Mucosa of gallbladder (tissue), 1 donor: ENCODE data around the gene PTPRM. TPM values are rescaled to one million over a fixed set of nuclear protein-coding genes. Genes with fewer than 3 reads are reported as not detected.
A peak's percentile ranks its signal among the peaks of the same experiment; 100 is the strongest.

Source experiments
- DNase-seq: peaks from one replicate; pipeline ENCODE4 v3.0.0-alpha.2; 2020; ENCODE audit warnings: low spot score
- total RNA-seq: library from RNA; stranded (reverse); gene quantifications from one replicate; pipeline ENCODE4 v1.2.1, GENCODE V29; 2021
- donor health status: DM: no; HTN: no; CAD: no.

The PTPRM gene
- total RNA-seq, 1 donor from 2014 or later: 61.5 TPM

DNA sequence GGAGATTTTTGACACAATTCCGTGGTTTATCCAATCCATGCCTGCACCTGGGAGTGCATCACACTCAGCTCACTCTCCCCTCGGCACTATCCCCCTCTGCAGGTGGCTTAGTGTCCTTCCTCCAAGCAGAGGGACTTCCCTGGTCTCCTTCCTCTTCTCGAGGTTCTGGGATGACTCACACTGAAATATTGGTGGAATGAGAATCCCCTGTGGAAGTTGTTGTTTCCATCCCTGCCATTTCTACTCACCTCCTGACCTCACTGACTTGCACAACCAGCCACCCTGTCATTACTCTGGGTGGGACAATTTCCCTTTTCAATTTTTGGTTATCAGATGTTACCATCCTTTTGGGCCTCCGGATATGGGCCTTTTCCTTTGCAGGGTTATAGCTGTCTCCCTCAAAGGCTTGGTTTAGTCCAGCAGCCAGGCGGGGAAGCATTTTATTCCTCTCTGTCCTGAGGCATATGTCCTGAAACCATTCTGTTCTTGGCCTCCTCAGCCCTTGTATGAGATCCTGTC, 59.9 kb downstream of the PTPRM start:
- DNase-seq: no peak

DNA sequence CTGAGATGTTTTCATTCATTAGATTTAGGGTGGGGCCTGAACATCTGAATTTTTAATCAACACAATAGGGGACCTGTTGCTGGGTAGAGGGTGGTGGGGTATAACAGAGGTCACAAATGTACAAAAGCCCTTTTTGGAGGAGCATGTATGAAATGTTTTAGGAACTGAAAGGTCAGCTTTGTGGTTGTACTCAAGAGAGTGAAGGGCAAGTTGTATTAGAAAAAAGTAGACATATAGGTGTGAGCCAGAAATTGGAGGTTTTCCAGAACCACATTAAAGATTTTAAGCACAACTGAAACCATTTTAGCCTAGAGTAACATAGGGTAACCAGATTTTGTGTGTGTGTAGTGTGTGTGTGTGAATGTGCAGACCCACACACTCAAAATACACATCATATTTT, 62.3 kb downstream of the PTPRM start:
- DNase-seq: no peak

DNA sequence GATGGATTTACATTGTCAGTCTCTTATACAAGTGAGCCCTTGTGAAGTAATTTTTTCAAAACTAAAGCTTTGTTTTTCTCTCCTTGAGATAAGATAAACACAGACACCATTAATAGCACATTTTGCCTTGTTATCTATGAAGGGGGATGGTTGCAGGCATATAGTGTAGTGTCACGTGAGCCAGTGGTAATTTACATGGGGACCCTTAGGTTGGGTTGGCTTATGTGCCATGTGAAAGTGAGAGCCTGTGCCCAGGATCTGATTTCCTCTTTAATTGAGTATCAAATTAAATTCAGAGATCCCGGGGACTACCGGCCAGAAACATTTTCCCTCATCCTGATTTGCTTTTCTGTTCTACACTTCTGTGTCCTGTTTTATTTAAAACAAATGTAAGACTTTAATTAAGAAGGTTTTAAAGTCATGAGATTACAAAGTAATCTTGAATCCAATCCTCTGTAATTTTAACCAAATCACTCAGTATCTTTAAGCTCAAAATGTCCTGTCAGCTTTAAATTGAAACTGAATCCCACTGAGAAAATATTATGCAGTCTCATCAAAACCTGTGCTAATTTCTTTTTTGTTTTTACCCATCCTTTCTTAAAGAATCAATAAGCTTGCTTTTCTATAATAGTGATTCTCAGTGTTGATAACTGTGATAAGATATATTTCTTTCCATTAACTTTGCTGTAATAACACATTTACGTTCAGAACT, 63.8 kb downstream of the PTPRM start:
- DNase-seq: no peak

DNA sequence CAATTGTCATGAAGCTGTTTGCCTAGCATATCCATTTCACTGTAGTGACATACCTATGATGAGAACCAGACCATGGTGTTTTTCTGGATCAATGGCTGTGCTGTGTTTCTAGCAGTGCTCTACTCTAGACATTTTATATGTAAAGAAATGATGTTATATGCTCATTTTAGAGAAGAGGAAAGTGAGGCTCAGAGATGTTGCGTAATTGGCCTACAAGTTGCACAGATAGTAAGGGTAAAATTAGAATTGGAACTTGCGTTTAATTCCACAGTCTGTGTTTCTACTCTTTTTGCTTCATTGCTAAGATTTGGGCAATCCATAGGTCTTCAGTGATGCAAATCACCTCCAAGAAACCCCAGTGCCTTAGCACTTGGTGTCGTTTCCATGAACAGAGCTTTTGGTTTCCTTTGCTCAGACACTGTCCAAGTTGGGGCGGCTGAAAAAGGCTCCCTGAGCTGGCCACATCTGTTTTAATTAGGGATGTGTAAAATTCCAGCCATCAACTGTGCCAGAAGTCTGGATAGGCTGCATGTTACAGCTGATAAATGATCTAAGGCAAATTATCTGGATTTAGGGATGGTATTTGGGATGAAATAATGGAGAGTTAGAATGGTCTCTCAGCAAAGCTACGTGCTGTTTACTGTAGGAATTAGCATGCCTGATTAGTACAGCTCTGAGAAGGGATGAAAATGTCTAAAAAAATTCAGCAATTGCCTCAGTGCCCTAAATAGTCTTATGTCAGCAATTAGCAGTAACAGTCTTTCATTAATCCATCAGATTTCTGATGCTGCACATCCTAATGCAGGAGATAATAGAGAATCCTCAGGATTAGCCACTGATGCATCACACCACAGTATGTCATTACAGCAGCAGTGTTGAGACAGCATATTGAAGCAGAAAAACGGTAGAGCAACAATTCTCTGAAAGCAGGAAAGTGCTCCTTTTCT, 65.3 kb downstream of the PTPRM start:
- DNase-seq: no peak

GRCh38 chr18:7633171-7633570, 66.1 kb downstream of the PTPRM start:
- no peak for DNase-seq

- DNase-seq: no peak
Observed at GRCh38 chr18:7635948-7636347, 68.8 kb downstream of the PTPRM start.

- DNase-seq: no peak
Observed at GRCh38 chr18:7637269-7637668, 70.2 kb downstream of the PTPRM start.

- no peak for DNase-seq
Observed at GRCh38 chr18:7638321-7638720, 71.2 kb downstream of the PTPRM start.

- DNase-seq: no peak
Observed at GRCh38 chr18:7641813-7642212, 74.7 kb downstream of the PTPRM start.

DNA sequence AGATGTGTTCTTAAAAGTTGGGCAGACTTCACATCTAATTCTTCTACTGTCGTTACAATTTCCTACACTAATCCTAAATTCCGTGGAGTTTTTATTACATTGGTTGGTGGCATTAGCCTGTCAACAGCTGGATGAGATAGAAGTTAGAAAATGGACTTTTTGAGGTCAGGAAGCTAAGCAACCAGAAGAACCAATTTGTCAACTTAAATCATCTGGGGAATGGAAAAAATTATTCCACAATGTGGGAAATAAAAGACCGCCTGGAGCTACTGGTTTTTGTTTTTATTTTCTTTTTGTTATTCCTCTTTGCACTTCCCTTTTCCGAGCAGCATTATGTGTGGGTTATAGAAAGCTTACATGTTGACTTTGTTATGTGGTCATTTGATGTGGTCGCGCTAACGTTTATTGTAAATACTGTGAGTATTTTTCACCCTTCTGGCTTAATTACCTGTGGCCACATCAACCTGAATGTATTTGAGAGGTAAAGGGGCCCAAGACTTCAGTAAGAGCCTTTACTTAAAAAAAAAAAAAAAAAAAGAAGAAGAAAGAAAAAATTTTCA, 75.3 kb downstream of the PTPRM start:
- DNase-seq: no peak

GRCh38 chr18:7645756-7646155, 78.6 kb downstream of the PTPRM start:
- peak; percentile 60 for DNase-seq

- DNase-seq: no peak
Observed at GRCh38 chr18:7646174-7646886, 79.2 kb downstream of the PTPRM start.

GRCh38 chr18:7647500-7647899, 80.4 kb downstream of the PTPRM start:
- no peak for DNase-seq

GRCh38 chr18:7657050-7657449, 89.9 kb downstream of the PTPRM start:
- DNase-seq: no peak

GRCh38 chr18:7657937-7658336, 90.8 kb downstream of the PTPRM start:
- DNase-seq: no peak

- DNase-seq: no peak
Observed at GRCh38 chr18:7658701-7659100, 91.6 kb downstream of the PTPRM start.

DNA sequence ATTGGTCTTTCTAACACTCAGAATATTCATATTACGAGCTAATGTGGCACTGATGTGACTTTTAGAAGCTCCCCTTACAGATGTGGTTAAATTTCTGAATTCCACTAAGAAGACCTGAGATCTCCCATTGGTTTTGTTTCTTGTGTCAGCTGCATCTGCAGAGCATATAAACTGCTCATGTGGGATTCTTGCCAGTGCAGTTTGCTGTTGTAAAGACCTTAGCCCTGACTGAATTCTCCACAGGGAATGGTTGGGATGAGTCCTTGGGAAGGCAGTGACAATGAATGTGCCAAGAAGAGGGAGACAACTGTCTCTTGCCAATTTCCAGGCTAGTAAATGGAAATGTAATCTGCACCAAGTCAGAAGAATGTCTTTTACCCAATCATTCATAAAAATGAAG, 94.1 kb downstream of the PTPRM start:
- DNase-seq: no peak

DNA sequence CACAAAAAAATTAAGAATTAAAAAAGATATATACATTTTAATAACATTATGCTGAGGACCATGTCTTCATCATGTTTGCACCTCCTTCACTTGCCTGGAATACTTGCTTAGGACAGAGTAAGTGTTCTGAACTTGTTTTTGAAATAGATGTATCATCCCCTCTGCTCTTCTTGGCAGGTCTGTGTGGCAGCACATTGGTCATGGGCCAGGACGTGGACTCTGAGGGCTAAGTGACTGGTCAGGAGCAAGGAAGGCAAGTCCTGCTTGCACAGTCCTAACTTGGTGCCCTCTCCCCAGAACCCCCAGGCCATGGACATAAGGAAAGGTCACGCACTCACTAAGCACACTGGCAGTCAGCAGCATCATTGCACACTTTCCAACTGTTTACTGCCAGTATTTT, 95.8 kb downstream of the PTPRM start:
- no peak for DNase-seq

DNA sequence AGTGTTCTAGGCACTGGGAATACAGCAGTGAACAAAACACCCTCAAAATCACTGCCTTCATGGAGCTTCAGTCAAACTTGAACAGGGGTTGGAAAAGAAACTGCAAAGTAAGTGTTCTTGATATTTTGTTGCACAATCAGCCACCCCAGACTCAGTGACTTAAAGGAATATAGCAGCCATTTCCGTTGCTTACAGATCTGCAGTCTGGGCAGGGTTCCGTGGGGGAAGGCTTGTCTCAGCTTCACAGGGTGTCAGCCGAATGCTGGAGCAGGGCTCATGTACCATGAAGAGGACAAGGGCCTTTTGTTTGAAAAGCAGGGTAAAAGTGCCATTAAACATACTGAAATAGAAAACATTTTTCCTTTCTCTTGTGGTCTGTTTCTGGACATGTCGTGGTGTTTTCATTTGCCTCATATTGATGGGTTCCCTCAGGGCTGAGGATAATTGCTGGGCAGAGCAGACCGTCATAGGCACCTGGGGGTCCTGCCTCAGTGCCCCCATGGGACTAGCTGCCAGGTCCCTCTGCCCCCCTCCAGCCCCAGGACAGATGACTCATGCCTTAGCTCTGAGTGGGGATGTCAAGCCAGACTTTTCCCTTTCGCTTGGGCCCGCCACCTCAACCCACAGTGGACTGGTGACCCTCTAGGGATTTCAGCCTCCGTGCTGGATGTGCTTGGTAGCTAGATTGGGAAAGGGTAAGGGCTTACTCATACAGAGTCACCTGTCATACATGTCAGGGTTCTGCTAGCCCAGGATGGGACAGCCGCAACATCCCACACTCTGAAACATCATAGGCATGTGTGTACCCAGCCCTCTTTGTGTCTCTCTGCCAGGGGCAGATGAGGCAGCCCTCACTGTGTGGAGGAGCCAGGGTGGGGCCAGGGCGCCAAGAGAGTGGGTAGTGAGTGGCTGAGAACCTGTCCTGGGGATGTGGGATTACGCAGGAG, 96.5 kb downstream of the PTPRM start:
- DNase-seq: no peak

DNA sequence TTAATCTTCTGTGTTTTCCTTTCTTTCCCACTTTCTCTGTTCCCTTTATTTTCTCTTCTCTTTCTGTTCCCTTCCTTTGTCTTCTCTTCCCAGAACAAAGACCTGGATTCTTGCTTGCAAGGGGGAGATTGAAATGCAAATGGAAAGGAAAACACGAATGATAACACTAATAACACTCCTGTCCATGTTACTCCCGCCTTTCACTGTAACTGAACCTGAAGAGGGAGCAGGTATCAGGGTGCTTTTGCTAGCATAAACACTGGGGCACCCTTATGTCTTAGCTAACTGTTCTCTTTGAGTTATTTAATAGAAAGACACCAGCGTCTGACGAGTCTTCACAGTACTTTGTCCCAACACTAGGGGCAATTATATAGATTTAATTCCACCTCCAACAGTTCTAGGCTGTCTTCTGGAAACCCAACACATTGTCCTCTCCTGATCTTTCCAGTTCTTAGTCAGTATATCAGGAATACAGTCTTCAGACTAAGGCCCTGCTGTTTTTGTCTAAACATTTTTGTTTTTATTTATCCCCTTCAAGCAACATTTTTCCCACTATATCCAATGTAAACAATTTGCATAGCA, 99.2 kb downstream of the PTPRM start:
- no peak for DNase-seq
